Adipocyte (in vitro differentiated cells): ENCODE results near the gene RIPK4.

Source experiments
- DNase-seq: peaks from one replicate; pipeline ENCODE4 v3.0.0-alpha.2; 2015; ENCODE audit warnings: low read depth
- H3K27me3 ChIP-seq: replicated peaks from 2 replicates; pipeline ENCODE4 v1.7.0; 2013; ENCODE audit warnings: mild to moderate bottlenecking, low read length, moderate library complexity; ENCODE audit not compliant: control insufficient read depth, insufficient read depth
- H3K36me3 ChIP-seq: 2 replicates; pipeline ENCODE4 v1.7.0; 2013; ENCODE audit warnings: low read length, mild to moderate bottlenecking, moderate library complexity; ENCODE audit not compliant: control insufficient read depth, insufficient read depth, severe bottlenecking
- H3K4me1 ChIP-seq: 2 replicates; pipeline ENCODE4 v1.7.0; 2013; ENCODE audit warnings: mild to moderate bottlenecking, low read length, moderate library complexity; ENCODE audit not compliant: control insufficient read depth, insufficient read depth
- H3K4me3 ChIP-seq: 2 replicates; pipeline ENCODE4 v1.7.0; 2013; ENCODE audit warnings: mild to moderate bottlenecking, low read length, moderate library complexity
- H3K9ac ChIP-seq: 2 replicates; pipeline ENCODE4 v1.7.0; 2013; ENCODE audit warnings: mild to moderate bottlenecking, low read length, moderate library complexity
- H3K9me3 ChIP-seq: 2 replicates; pipeline ENCODE4 v1.7.0; 2013; ENCODE audit warnings: mild to moderate bottlenecking, low read length, moderate library complexity; ENCODE audit not compliant: control insufficient read depth

The RIPK4 gene

GRCh38 chr21:41776778-41777177 is 9.9 kb upstream of the RIPK4 start:
- H3K27me3 ChIP-seq, result peaks cover 50% of the 10 kb centered on the region
- no peak overlapping the region for H3K4me3 ChIP-seq
- H3K4me1 ChIP-seq, result peaks cover 15% of the 10 kb centered on the region
- H3K9me3 ChIP-seq, result no peaks in the 10 kb centered on the region
- no peak overlapping the region for H3K9ac ChIP-seq
- DNase-seq, result no peak
- H3K36me3 ChIP-seq, result no peaks in the 10 kb centered on the region

- H3K4me1 ChIP-seq, result peaks cover 15% of the 10 kb centered on the region
- no peaks in the 10 kb centered on the region for H3K36me3 ChIP-seq
- no peak overlapping the region for H3K4me3 ChIP-seq
- no peak overlapping the region for H3K9ac ChIP-seq
- peaks cover 50% of the 10 kb centered on the region for H3K27me3 ChIP-seq
- DNase-seq, result no peak
- H3K9me3 ChIP-seq, result no peaks in the 10 kb centered on the region
Measured at GRCh38 chr21:41775149-41775472, 8.3 kb upstream of the RIPK4 start.

- no peak for DNase-seq
- H3K9me3 ChIP-seq, result no peaks in the 10 kb centered on the region
- H3K4me3 ChIP-seq, result no peak overlapping the region
- peaks cover 15% of the 10 kb centered on the region for H3K4me1 ChIP-seq
- peaks cover 45% of the 10 kb centered on the region for H3K27me3 ChIP-seq
- H3K9ac ChIP-seq, result no peak overlapping the region
- no peaks in the 10 kb centered on the region for H3K36me3 ChIP-seq
Measured at GRCh38 chr21:41774467-41775148, 7.8 kb upstream of the RIPK4 start.

- peaks cover 16% of the 10 kb centered on the region for H3K4me1 ChIP-seq
- no peak overlapping the region for H3K4me3 ChIP-seq
- peaks cover 51% of the 10 kb centered on the region for H3K27me3 ChIP-seq
- H3K9ac ChIP-seq, result no peak overlapping the region
- H3K36me3 ChIP-seq, result no peaks in the 10 kb centered on the region
- no peaks in the 10 kb centered on the region for H3K9me3 ChIP-seq
- no peak for DNase-seq
Measured at GRCh38 chr21:41772351-41773080, 5.7 kb upstream of the RIPK4 start.

- Histone ChIP-seq H3K36me3 (no peaks in the 10 kb centered on the region), H3K9ac (no peak overlapping the region), H3K4me1 (peaks cover 16% of the 10 kb centered on the region), H3K9me3 (no peaks in the 10 kb centered on the region), H3K27me3 (peaks cover 57% of the 10 kb centered on the region), H3K4me3 (no peak overlapping the region)
- DNase-seq, result no peak
Measured at GRCh38 chr21:41771625-41771945, 4.7 kb upstream of the RIPK4 start.

GRCh38 chr21:41770901-41771624 is 4.2 kb upstream of the RIPK4 start:
- Histone ChIP-seq H3K9ac (no peak overlapping the region), H3K36me3 (no peaks in the 10 kb centered on the region), H3K4me3 (no peak overlapping the region), H3K9me3 (no peaks in the 10 kb centered on the region), H3K4me1 (peaks cover 16% of the 10 kb centered on the region), H3K27me3 (peaks cover 60% of the 10 kb centered on the region)
- no peak for DNase-seq

GRCh38 chr21:41769933-41770332 is 3.1 kb upstream of the RIPK4 start:
- Histone ChIP-seq H3K9me3 (no peaks in the 10 kb centered on the region), H3K4me3 (no peak overlapping the region), H3K36me3 (no peaks in the 10 kb centered on the region), H3K9ac (no peak overlapping the region), H3K4me1 (peaks cover 16% of the 10 kb centered on the region), H3K27me3 (peaks cover 70% of the 10 kb centered on the region)
- no peak for DNase-seq

- Histone ChIP-seq H3K9me3 (no peaks in the 10 kb centered on the region), H3K4me3 (no peak overlapping the region), H3K27me3 (peaks cover 70% of the 10 kb centered on the region), H3K9ac (no peak overlapping the region), H3K36me3 (no peaks in the 10 kb centered on the region), H3K4me1 (peaks cover 16% of the 10 kb centered on the region)
- no peak for DNase-seq
Measured at GRCh38 chr21:41769521-41769920, 2.7 kb upstream of the RIPK4 start.

GRCh38 chr21:41769111-41769510 is 2.3 kb upstream of the RIPK4 start:
- DNase-seq, result no peak
- Histone ChIP-seq H3K4me1 (peaks cover 16% of the 10 kb centered on the region), H3K9me3 (no peaks in the 10 kb centered on the region), H3K36me3 (no peaks in the 10 kb centered on the region), H3K27me3 (peaks cover 73% of the 10 kb centered on the region), H3K9ac (no peak overlapping the region), H3K4me3 (peak overlapping the region; percentile 76)

- no peaks in the 10 kb centered on the region for H3K9me3 ChIP-seq
- no peaks in the 10 kb centered on the region for H3K36me3 ChIP-seq
- peaks cover 79% of the 10 kb centered on the region for H3K27me3 ChIP-seq
- peak; percentile 76 for DNase-seq
- peaks cover 16% of the 10 kb centered on the region for H3K4me1 ChIP-seq
- H3K9ac ChIP-seq, result no peak overlapping the region
- H3K4me3 ChIP-seq, result peak overlapping the region; percentile 76
Measured at GRCh38 chr21:41768437-41769042, 1.7 kb upstream of the RIPK4 start.
